ENCODE measurements around the gene FBXW7. TPM values are rescaled to one million over a fixed set of nuclear protein-coding genes. Genes with fewer than 3 reads are reported as not detected.

Gene FBXW7
- total RNA-seq, 4 donors from 2014 or later: 106 to 363 (median 138) TPM

DNA sequence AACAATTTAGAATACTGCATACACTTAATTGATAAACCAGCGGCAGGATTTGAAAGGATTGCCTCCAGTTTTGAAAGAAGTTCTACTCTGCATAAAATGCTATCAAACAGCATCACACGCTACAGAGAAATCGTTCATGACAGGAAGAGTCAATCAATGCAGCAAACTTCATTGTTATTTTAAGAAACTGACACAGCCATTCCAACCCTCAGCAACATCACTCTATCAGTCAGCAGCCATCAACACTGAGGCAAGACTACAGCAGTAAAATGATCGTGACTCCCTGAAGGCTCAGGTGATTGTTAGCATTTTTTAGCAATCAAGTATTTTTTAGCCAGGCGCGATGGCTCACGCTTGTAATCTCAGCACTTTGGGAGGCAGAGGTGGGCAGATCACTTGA lies 98.3 kb downstream of the FBXW7 start:
- no peaks in the 10 kb centered on the region for H3K4me1 ChIP-seq
- H3K27ac ChIP-seq: no peak overlapping the region
- H3K36me3 ChIP-seq: no peaks in the 10 kb centered on the region
- H3K9me3 ChIP-seq: no peaks in the 10 kb centered on the region
- H3K27me3 ChIP-seq: no peaks in the 10 kb centered on the region
- DNase-seq (ENCODE audit: low spot score in 2 of 2): no peak
- TF ChIP-seq POLR2A (IDR thresholded peaks at IDR 0.05): no peak
- TF ChIP-seq POLR2AphosphoS5 (IDR thresholded peaks at IDR 0.05): no peak
- TF ChIP-seq EP300 (IDR thresholded peaks at IDR 0.05): no peak
- TF ChIP-seq, protein P1, sequence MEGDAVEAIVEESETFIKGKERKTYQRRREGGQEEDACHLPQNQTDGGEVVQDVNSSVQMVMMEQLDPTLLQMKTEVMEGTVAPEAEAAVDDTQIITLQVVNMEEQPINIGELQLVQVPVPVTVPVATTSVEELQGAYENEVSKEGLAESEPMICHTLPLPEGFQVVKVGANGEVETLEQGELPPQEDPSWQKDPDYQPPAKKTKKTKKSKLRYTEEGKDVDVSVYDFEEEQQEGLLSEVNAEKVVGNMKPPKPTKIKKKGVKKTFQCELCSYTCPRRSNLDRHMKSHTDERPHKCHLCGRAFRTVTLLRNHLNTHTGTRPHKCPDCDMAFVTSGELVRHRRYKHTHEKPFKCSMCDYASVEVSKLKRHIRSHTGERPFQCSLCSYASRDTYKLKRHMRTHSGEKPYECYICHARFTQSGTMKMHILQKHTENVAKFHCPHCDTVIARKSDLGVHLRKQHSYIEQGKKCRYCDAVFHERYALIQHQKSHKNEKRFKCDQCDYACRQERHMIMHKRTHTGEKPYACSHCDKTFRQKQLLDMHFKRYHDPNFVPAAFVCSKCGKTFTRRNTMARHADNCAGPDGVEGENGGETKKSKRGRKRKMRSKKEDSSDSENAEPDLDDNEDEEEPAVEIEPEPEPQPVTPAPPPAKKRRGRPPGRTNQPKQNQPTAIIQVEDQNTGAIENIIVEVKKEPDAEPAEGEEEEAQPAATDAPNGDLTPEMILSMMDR (IDR thresholded peaks at IDR 0.05): no peak
- 96% methylated on average over 7 of the region's 7 CpGs for WGBS
- no peak overlapping the region for H3K4me3 ChIP-seq

DNA sequence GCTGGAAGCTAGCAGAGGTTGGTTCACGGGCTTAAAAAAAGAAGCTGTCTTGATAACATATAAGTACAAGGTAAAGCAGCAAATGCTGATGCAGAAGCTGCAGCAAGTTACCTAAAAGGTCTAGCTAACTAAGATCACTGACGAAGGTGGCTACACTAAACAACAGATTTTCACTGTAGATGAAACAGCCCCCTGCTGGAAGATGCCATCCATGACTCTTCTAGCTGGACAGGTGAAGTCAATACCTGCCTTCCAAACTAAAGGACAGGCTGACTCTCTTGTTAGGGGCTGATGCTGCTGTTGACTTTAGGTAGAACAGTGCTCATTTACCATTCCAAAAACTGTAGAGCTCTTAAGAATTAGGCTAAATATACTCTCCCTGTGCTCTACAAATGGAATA lies 99.5 kb downstream of the FBXW7 start:
- no peak overlapping the region for H3K4me3 ChIP-seq
- TF ChIP-seq, protein P1 (IDR thresholded peaks at IDR 0.05): no peak
- no peak for TF ChIP-seq EP300 (IDR thresholded peaks at IDR 0.05)
- TF ChIP-seq POLR2AphosphoS5 (IDR thresholded peaks at IDR 0.05): no peak
- no peak for TF ChIP-seq POLR2A (IDR thresholded peaks at IDR 0.05)
- WGBS: 98% methylated on average over 2 of the region's 2 CpGs
- no peaks in the 10 kb centered on the region for H3K9me3 ChIP-seq
- H3K27ac ChIP-seq: no peak overlapping the region
- no peaks in the 10 kb centered on the region for H3K4me1 ChIP-seq
- H3K27me3 ChIP-seq: no peaks in the 10 kb centered on the region
- H3K36me3 ChIP-seq: no peaks in the 10 kb centered on the region
- DNase-seq (ENCODE audit: low spot score in 2 of 2): no peak

DNA sequence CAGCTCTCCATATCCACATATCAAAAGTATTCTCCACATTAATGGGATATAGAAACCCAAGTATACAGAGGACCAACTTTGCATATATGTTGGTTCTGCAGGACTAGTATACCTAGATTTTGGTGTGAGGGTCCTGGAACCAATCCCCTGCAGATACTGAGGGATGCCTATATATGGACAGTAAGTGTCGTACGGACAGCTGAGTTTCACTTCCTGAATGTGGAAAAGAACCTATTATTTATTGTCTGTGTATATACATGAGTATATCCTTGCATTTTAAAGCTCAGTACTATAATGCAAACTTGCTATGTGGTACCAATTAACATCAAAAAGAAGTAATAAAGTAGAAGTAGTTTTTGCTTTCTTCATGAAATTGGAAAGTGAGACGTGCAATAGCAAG lies 101.9 kb downstream of the FBXW7 start:
- no peak overlapping the region for H3K27ac ChIP-seq
- no peaks in the 10 kb centered on the region for H3K36me3 ChIP-seq
- no peak for DNase-seq (ENCODE audit: low spot score in 2 of 2)
- no peaks in the 10 kb centered on the region for H3K27me3 ChIP-seq
- TF ChIP-seq POLR2A (IDR thresholded peaks at IDR 0.05): no peak
- TF ChIP-seq, protein P1 (IDR thresholded peaks at IDR 0.05): no peak
- TF ChIP-seq POLR2AphosphoS5 (IDR thresholded peaks at IDR 0.05): no peak
- no peak for TF ChIP-seq EP300 (IDR thresholded peaks at IDR 0.05)
- H3K4me1 ChIP-seq: no peaks in the 10 kb centered on the region
- no peaks in the 10 kb centered on the region for H3K9me3 ChIP-seq
- WGBS: 94% methylated on average over 3 of the region's 3 CpGs
- no peak overlapping the region for H3K4me3 ChIP-seq

DNA sequence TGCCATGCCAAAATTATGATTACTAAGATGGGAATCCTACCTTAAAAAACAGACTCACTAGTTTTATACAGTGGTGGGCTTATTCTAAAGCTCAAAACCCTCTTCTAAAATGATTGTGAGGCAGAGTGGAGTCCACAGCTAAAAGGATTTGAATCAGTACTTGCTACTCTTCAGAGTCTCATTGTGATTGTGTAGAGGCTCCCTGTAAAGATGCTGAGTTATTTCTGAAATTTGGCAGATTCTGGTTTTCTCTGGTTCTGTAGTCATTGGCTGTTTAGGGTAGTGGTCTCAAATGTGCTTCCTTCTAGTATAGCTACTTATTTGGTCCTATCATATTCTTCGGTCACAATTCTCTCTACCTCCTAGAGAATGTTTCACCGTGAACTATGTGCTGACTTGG lies 104.1 kb downstream of the FBXW7 start:
- WGBS: 98% methylated on average over 2 of the region's 2 CpGs
- no peak for DNase-seq (ENCODE audit: low spot score in 2 of 2)
- no peak overlapping the region for H3K27ac ChIP-seq
- no peak for TF ChIP-seq EP300 (IDR thresholded peaks at IDR 0.05)
- no peak for TF ChIP-seq POLR2AphosphoS5 (IDR thresholded peaks at IDR 0.05)
- TF ChIP-seq, protein P1 (IDR thresholded peaks at IDR 0.05): no peak
- TF ChIP-seq POLR2A (IDR thresholded peaks at IDR 0.05): no peak
- no peaks in the 10 kb centered on the region for H3K4me1 ChIP-seq
- H3K4me3 ChIP-seq: no peak overlapping the region
- no peaks in the 10 kb centered on the region for H3K36me3 ChIP-seq
- H3K9me3 ChIP-seq: no peaks in the 10 kb centered on the region
- no peaks in the 10 kb centered on the region for H3K27me3 ChIP-seq

DNA sequence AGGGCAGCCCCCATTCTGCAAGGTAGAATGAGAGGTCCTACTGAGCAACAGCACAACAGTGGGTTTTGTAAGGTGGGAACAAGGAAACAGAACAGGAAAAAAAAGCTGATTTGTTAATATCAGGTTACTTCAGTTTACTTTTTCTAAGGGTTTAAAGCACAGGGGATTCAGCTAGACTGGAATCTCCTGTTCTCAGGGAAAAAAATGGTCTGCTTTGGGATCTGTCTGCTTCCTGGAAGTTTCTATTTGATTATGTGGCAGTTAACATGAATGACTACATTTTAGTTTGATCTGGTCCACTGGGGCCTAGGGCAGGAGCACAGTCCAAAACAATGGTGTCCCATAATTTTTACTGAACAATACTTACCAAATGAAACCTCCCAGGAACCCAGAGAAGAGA lies 104.6 kb downstream of the FBXW7 start:
- TF ChIP-seq, protein P1 (IDR thresholded peaks at IDR 0.05): no peak
- TF ChIP-seq POLR2AphosphoS5 (IDR thresholded peaks at IDR 0.05): no peak
- TF ChIP-seq POLR2A (IDR thresholded peaks at IDR 0.05): no peak
- TF ChIP-seq EP300 (IDR thresholded peaks at IDR 0.05): no peak
- Histone ChIP-seq H3K4me3 (no peak overlapping the region), H3K36me3 (no peaks in the 10 kb centered on the region), H3K9me3 (no peaks in the 10 kb centered on the region), H3K27me3 (no peaks in the 10 kb centered on the region), H3K4me1 (no peaks in the 10 kb centered on the region), H3K27ac (no peak overlapping the region)
- DNase-seq (ENCODE audit: low spot score in 2 of 2): no peak
